ENCODE data around the gene EID2B.

GRCh38 chr19:39483141-39483540, 49.5 kb downstream of the EID2B start:
- TF ChIP-seq CTCF (IDR thresholded peaks at IDR 0.05; ENCODE audit: control extremely low read depth in 1 of 3, insufficient read depth in 1 of 3, low read depth in 1 of 3, low read length in 3 of 3) (no peak), YY1 (IDR thresholded peaks at IDR 0.05; ENCODE audit: low read depth, low read length) (no peak), TAF1 (IDR thresholded peaks at IDR 0.05; ENCODE audit: low read depth, low read length) (no peak), FOSL1 (IDR thresholded peaks at IDR 0.05; ENCODE audit: insufficient read depth, low read depth, low read length) (no peak), RNF2 (IDR thresholded peaks at IDR 0.05; ENCODE audit: borderline replicate concordance, low read depth, low read length, missing control alignments, poor library complexity, severe bottlenecking) (no peak)
